HCT116 (cell line): Measurements from ENCODE around the gene SPATC1L. TPM values are rescaled to one million over a fixed set of nuclear protein-coding genes. Genes with fewer than 3 reads are reported as not detected.

Experiments
- ATAC-seq: fragments of 200-7000 bp; cut with Tn5 transposase; 2 replicates; pipeline ENCODE4 v1.9.1; 2020; ENCODE audit warnings: mild to moderate bottlenecking, moderate library complexity
- BruUV-seq: library from RNA; stranded (reverse); fragments of 400-500 nt; replicated peaks from 2 replicates; lab custom pipeline; 2021; lab: Mats Ljungman, UMichigan
- CTCF ChIA-PET: fragments of 300-600 bp; sonication (Branson Sonifier 250); formaldehyde crosslinking; loops from one replicate; lab custom pipeline; 2021; ENCODE audit warnings: antibody characterized with exemption; lab: Charles Lee
- POLR2A ChIA-PET: fragments of 300-600, 350-600 bp; sonication (Branson Sonifier 250); formaldehyde crosslinking; loops from one replicate; lab custom pipeline; 2021; ENCODE audit warnings: antibody characterized with exemption; lab: Charles Lee
- RAD21 ChIA-PET, 2 experiments: fragments of 300-600 bp; sonication (Branson Sonifier 250); formaldehyde crosslinking; loops; one replicate each; lab custom pipeline; 2023; ENCODE audit warnings: low total read pairs in 2 of 2; ENCODE audit not compliant: uncharacterized antibody in 2 of 2, unreplicated experiment in 2 of 2, low non-redundant PET in 1 of 2; lab: Charles Lee
- DNase-seq: peaks from one replicate; pipeline ENCODE4 v3.0.0-alpha.2; 2010; ENCODE audit warnings: low read depth, low spot score
- H2AFZ ChIP-seq: fragments of 200-600 bp; shearing (Covaris generic), sonication (generic); 2 replicates; pipeline ENCODE4 v1.6.1; 2017; ENCODE audit warnings: low read depth, mixed run types, mixed read lengths, antibody characterized with exemption, low read length; ENCODE audit not compliant: poor library complexity, severe bottlenecking
- H3K27ac ChIP-seq: 2 replicates; pipeline ENCODE4 v1.5.1; 2012; ENCODE audit warnings: low read depth, low read length
- H3K27me3 ChIP-seq: fragments of 200-600 bp; sonication (generic); 2 replicates; pipeline ENCODE4 v1.6.1; 2016; ENCODE audit warnings: mixed run types, low read length, mixed read lengths; ENCODE audit not compliant: insufficient read depth
- H3K36me3 ChIP-seq, 2 experiments: fragments of 200-500 bp in 1 of 2; fragments of 200-600 bp in 1 of 2; sonication (Bioruptor generic) in 1 of 2; sonication (generic) in 1 of 2; 2 replicates each; pipeline versions ENCODE4 v1.5.1 to v1.6.1; 2014 to 2016; ENCODE audit warnings: low read length in 2 of 2, inconsistent platforms in 1 of 2, mixed read lengths in 1 of 2, mixed run types in 1 of 2; ENCODE audit not compliant: insufficient read depth in 2 of 2, control insufficient read depth in 1 of 2
- H3K4me1 ChIP-seq, 2 experiments: fragments of 200-600 bp in 1 of 2; sonication (generic) in 1 of 2; 2 replicates each; pipeline versions ENCODE4 v1.5.1 to v1.6.1; 2012 to 2017; ENCODE audit warnings: low read length in 2 of 2, inconsistent platforms in 1 of 2, mild to moderate bottlenecking in 1 of 2, mixed read lengths in 1 of 2, mixed run types in 1 of 2, moderate library complexity in 1 of 2; ENCODE audit not compliant: insufficient read depth in 2 of 2, control insufficient read depth in 1 of 2
- H3K4me2 ChIP-seq: fragments of 200-600 bp; sonication (generic); 2 replicates; pipeline ENCODE4 v1.6.1; 2017; ENCODE audit warnings: mixed run types, low read length, mixed read lengths
- H3K4me3 ChIP-seq, 2 experiments: fragments of 200-600 bp in 1 of 2; sonication (generic) in 1 of 2; replicated peaks in 1 of 2; 2 replicates each; pipeline ENCODE4 v1.5.1; 2011 to 2016; ENCODE audit warnings: low read length in 2 of 2, control low read depth in 1 of 2, low read depth in 1 of 2, mild to moderate bottlenecking in 1 of 2, mixed read lengths in 1 of 2, mixed run types in 1 of 2
- H3K79me2 ChIP-seq: fragments of 200-600 bp; sonication (generic); 2 replicates; pipeline ENCODE4 v1.6.1; 2017; ENCODE audit warnings: mild to moderate bottlenecking, mixed run types, low read length, moderate library complexity, mixed read lengths; ENCODE audit not compliant: insufficient read depth
- H3K9ac ChIP-seq: fragments of 200-600 bp; sonication (generic); 2 replicates; pipeline ENCODE4 v1.6.1; 2016; ENCODE audit warnings: low read length, mixed read lengths
- H3K9me2 ChIP-seq: fragments of 200-600 bp; sonication (generic), shearing (Covaris generic); 2 replicates; pipeline ENCODE4 v1.6.1; 2017; ENCODE audit warnings: mixed run types, mild to moderate bottlenecking, moderate library complexity; ENCODE audit not compliant: insufficient read depth
- H3K9me3 ChIP-seq, 2 experiments: fragments of 200-500 bp in 1 of 2; fragments of 200-600 bp in 1 of 2; sonication (Bioruptor generic) in 1 of 2; sonication (generic) in 1 of 2; 2 replicates each; pipeline ENCODE4 v1.6.1; 2014 to 2017; ENCODE audit warnings: low read length in 2 of 2, mixed read lengths in 2 of 2, inconsistent platforms in 1 of 2, low read depth in 1 of 2, mild to moderate bottlenecking in 1 of 2, mixed run types in 1 of 2, moderate library complexity in 1 of 2; ENCODE audit not compliant: control insufficient read depth in 1 of 2, insufficient read depth in 1 of 2
- H4K20me1 ChIP-seq: fragments of 200-600 bp; sonication (generic), shearing (Covaris generic); 2 replicates; pipeline ENCODE4 v1.6.1; 2017; ENCODE audit warnings: mixed run types, mild to moderate bottlenecking, moderate library complexity; ENCODE audit not compliant: insufficient read depth
- ATF3 ChIP-seq: IDR thresholded peaks from 2 replicates; pipeline ENCODE4 v1.6.1; 2012
- CBX3 ChIP-seq: IDR thresholded peaks from 2 replicates; pipeline ENCODE4 v1.6.1; 2012; ENCODE audit warnings: low read depth
- CEBPB ChIP-seq: IDR thresholded peaks from 2 replicates; pipeline ENCODE4 v1.6.1; 2012; ENCODE audit warnings: low read depth
- ELF1 ChIP-seq: IDR thresholded peaks from 2 replicates; pipeline ENCODE4 v1.6.1; 2012; ENCODE audit warnings: low read depth, borderline replicate concordance
- FOSL1 ChIP-seq: IDR thresholded peaks from 2 replicates; pipeline ENCODE4 v1.6.1; 2012; ENCODE audit warnings: low read depth
- MAX ChIP-seq: IDR thresholded peaks from 2 replicates; pipeline ENCODE4 v1.6.1; 2012
- POLR2A ChIP-seq: IDR thresholded peaks from 2 replicates; pipeline ENCODE4 v1.7.0; 2011; ENCODE audit warnings: borderline replicate concordance; ENCODE audit not compliant: insufficient read depth, insufficient read length; ENCODE audit errors: extremely low read depth
- REST ChIP-seq: IDR thresholded peaks from 2 replicates; pipeline ENCODE4 v1.6.1; 2012; ENCODE audit warnings: low read depth
- SIN3A ChIP-seq: IDR thresholded peaks from 2 replicates; pipeline ENCODE4 v1.6.1; 2012; ENCODE audit warnings: low read depth
- YY1 ChIP-seq: IDR thresholded peaks from 2 replicates; pipeline ENCODE4 v1.6.1; 2011; ENCODE audit warnings: low read length, low read depth, moderate library complexity, mild to moderate bottlenecking; ENCODE audit not compliant: insufficient replicate concordance; ENCODE audit errors: extremely low read depth
- ZBTB33 ChIP-seq: IDR thresholded peaks from 2 replicates; pipeline ENCODE4 v1.6.1; 2011; ENCODE audit warnings: mild to moderate bottlenecking, low read length, moderate library complexity; ENCODE audit not compliant: insufficient replicate concordance; ENCODE audit errors: extremely low read depth
- ZNF274 ChIP-seq: fragments of 200-500 bp; sonication (Bioruptor generic); IDR thresholded peaks from 2 replicates; pipeline ENCODE4 v1.6.1; 2014; ENCODE audit warnings: mild to moderate bottlenecking, low read depth, low read length, inconsistent platforms
- intact Hi-C: fragments of 100-400 bp; cut with micrococcal nuclease; formaldehyde crosslinking; loops from 2 replicates; pipeline ENCODE4 v1.10.0; 2022
- total RNA-seq: library from RNA; stranded (reverse); gene quantifications from one replicate; pipeline ENCODE4 v1.2.1, GENCODE V29; 2021; ENCODE audit not compliant: unreplicated experiment

SPATC1L gene
- total RNA-seq, 1 experiment from 2014 or later = 1.3 TPM

- no peaks in the 10 kb centered on the region for H3K9me2 ChIP-seq
- H3K9ac ChIP-seq = no peak overlapping the region
- H3K4me1 ChIP-seq = no peaks in the 10 kb centered on the region
- H3K27me3 ChIP-seq = peaks cover 12% of the 10 kb centered on the region
- H3K27ac ChIP-seq = no peak overlapping the region
- no peak overlapping the region for H3K4me3 ChIP-seq
- no peak overlapping the region for H2AFZ ChIP-seq
- H4K20me1 ChIP-seq = no peaks in the 10 kb centered on the region
- CTCF ChIA-PET = no interaction called here
- H3K36me3 ChIP-seq = no peaks in the 10 kb centered on the region
- peaks cover 0 to 5% of the 10 kb centered on the region in 2 experiments; a peak in 1 of 4 replicates for H3K9me3 ChIP-seq
- BruUV-seq = no TSS peak
- ATAC-seq (no peak), DNase-seq (no peak)
- H3K4me2 ChIP-seq = no peak overlapping the region
- POLR2A ChIA-PET = no interaction called here
- intact Hi-C loops = no loop called here
- RAD21 ChIA-PET = no interaction called here
- TF ChIP-seq FOSL1 (no peak), CBX3 (no peak), MAX (no peak), ELF1 (no peak)
- TF ChIP-seq, all 23 proteins: peak for 0
- H3K79me2 ChIP-seq = no peaks in the 10 kb centered on the region
Observed at GRCh38 chr21:46179708-46180078, 4.6 kb downstream of the SPATC1L start.

- TF ChIP-seq SIN3A (no peak), CEBPB (no peak), YY1 (no peak), ZNF274 (no peak), FOSL1 (no peak), ATF3 (no peak), POLR2A (no peak), REST (no peak), ZBTB33 (no peak)
- TF ChIP-seq, all 23 proteins: peak for 0
- Histone ChIP-seq H4K20me1 (no peaks in the 10 kb centered on the region), H3K4me2 (no peak overlapping the region), H3K27ac (no peak overlapping the region), H3K36me3 (no peaks in the 10 kb centered on the region), H2AFZ (no peak overlapping the region), H3K9me3 (peaks cover 0 to 5% of the 10 kb centered on the region in 2 experiments; a peak in 1 of 4 replicates), H3K9ac (no peak overlapping the region), H3K4me3 (no peak overlapping the region), H3K4me1 (no peaks in the 10 kb centered on the region), H3K79me2 (no peaks in the 10 kb centered on the region), H3K9me2 (no peaks in the 10 kb centered on the region), H3K27me3 (peaks cover 19% of the 10 kb centered on the region)
- RAD21 ChIA-PET = no interaction called here
- POLR2A ChIA-PET = no interaction called here
- CTCF ChIA-PET = no interaction called here
- BruUV-seq = no TSS peak
- ATAC-seq (no peak), DNase-seq (no peak)
- intact Hi-C loops = no loop called here
Observed at GRCh38 chr21:46178961-46179360, 5.3 kb downstream of the SPATC1L start.
